PC-3 (cell line): ENCODE measurements around the gene PCARE. TPM values are rescaled to one million over a fixed set of nuclear protein-coding genes. Genes with fewer than 3 reads are reported as not detected.
"Not testable (repeated sequence)": the region's sequence is repeated elsewhere in the genome, so short reads cannot be mapped to it uniquely, and the experiment has no call there.

Source experiments
- ATAC-seq: fragments of 200-7000 bp; cut with Tn5 transposase; 2 replicates; pipeline ENCODE4 v1.9.1; 2020; ENCODE audit warnings: mild to moderate bottlenecking, moderate library complexity
- BruUV-seq: library from RNA; stranded (reverse); fragments of 400-500 nt; replicated peaks from 2 replicates; lab custom pipeline; 2021; lab: Mats Ljungman, UMichigan
- CTCF ChIA-PET: fragments of 300-600 bp; sonication (Branson Sonifier 250); formaldehyde crosslinking; loops from one replicate; lab custom pipeline; 2022; ENCODE audit warnings: antibody characterized with exemption; lab: Charles Lee
- POLR2A ChIA-PET: fragments of 300-600 bp; sonication (Branson Sonifier 250); formaldehyde crosslinking; loops from one replicate; lab custom pipeline; 2022; ENCODE audit warnings: antibody characterized with exemption; ENCODE audit not compliant: unreplicated experiment; lab: Charles Lee
- DNase-seq: peaks from one replicate; pipeline ENCODE4 v3.0.0-alpha.2; 2015
- H2AFZ ChIP-seq: fragments of 300-600 bp; sonication (generic); 2 replicates; pipeline ENCODE4 v1.6.0; 2016; ENCODE audit warnings: antibody characterized with exemption, low read length
- H3F3A ChIP-seq: fragments of 300-600 bp; sonication (generic); one replicate; pipeline ENCODE4 v1.6.0; 2017; ENCODE audit warnings: antibody characterized with exemption, low read length, control low read depth, mild to moderate bottlenecking; ENCODE audit not compliant: unreplicated experiment
- H3K27ac ChIP-seq: fragments of 300-600 bp; sonication (generic); 2 replicates; pipeline ENCODE4 v1.5.1; 2016; ENCODE audit warnings: mild to moderate bottlenecking, low read length
- H3K27me3 ChIP-seq: fragments of 300-600 bp; sonication (generic); 2 replicates; pipeline ENCODE4 v1.6.1; 2016; ENCODE audit warnings: low read length, mixed read lengths
- H3K36me3 ChIP-seq: fragments of 300-600 bp; sonication (generic); 2 replicates; pipeline ENCODE4 v1.6.1; 2016; ENCODE audit warnings: low read depth, mixed run types, low read length, mixed read lengths
- H3K4me1 ChIP-seq: fragments of 300-600 bp; sonication (generic); 2 replicates; pipeline ENCODE4 v1.5.1; 2016; ENCODE audit warnings: low read length; ENCODE audit not compliant: insufficient read depth
- H3K4me2 ChIP-seq: fragments of 300-600 bp; sonication (generic); 2 replicates; pipeline ENCODE4 v1.6.0; 2016; ENCODE audit warnings: low read length
- H3K4me3 ChIP-seq: fragments of 300-600 bp; sonication (generic); 2 replicates; pipeline ENCODE4 v1.5.1; 2016; ENCODE audit warnings: mild to moderate bottlenecking, low read length, mixed read lengths
- H3K79me2 ChIP-seq: fragments of 300-600 bp; sonication (generic); 2 replicates; pipeline ENCODE4 v1.6.1; 2017; ENCODE audit warnings: low read length, mixed read lengths
- H3K9ac ChIP-seq: fragments of 300-600 bp; sonication (generic); 2 replicates; pipeline ENCODE4 v1.6.0; 2016; ENCODE audit warnings: mild to moderate bottlenecking, low read length
- H3K9me2 ChIP-seq: fragments of 300-600 bp; sonication (generic); replicated peaks from 2 replicates; pipeline ENCODE4 v1.6.1; 2016; ENCODE audit warnings: mixed run types, low read length, mixed read lengths
- H3K9me3 ChIP-seq: fragments of 300-600 bp; sonication (generic); 2 replicates; pipeline ENCODE4 v1.6.1; 2016; ENCODE audit warnings: low read length, mixed read lengths
- H4K20me1 ChIP-seq: fragments of 300-600 bp; sonication (generic); 2 replicates; pipeline ENCODE4 v1.6.1; 2016; ENCODE audit warnings: low read length, mixed read lengths
- CTCF ChIP-seq: fragments of 300-600 bp; sonication (generic); conservative IDR thresholded peaks from 2 replicates; pipeline ENCODE4 v1.5.1; 2017; ENCODE audit warnings: antibody characterized with exemption, low read depth, mild to moderate bottlenecking, low read length
- EZH2 ChIP-seq: fragments of 300-600 bp; sonication (generic); IDR thresholded peaks from one replicate; pipeline ENCODE4 v1.6.1; 2017; ENCODE audit warnings: antibody characterized with exemption, mild to moderate bottlenecking, low read length; ENCODE audit not compliant: unreplicated experiment
- EZH2phosphoT487 ChIP-seq: fragments of 300-600 bp; sonication (generic); IDR thresholded peaks from 2 replicates; pipeline ENCODE4 v1.6.1; 2018; ENCODE audit warnings: mild to moderate bottlenecking, antibody characterized with exemption, low read length, borderline replicate concordance
- intact Hi-C: fragments of 100-400 bp; cut with micrococcal nuclease; formaldehyde crosslinking; loops from 2 replicates; pipeline ENCODE4 v1.9.0; 2023
- total RNA-seq: library from RNA; depleted of rRNA; stranded (reverse); fragments of >200 nt; gene quantifications from 2 replicates; pipeline ENCODE4 v1.2.3, GENCODE V29; 2014

Gene PCARE
- total RNA-seq, 1 experiment from 2014 or later: not detected

- Histone ChIP-seq H3K27me3 (no peaks in the 10 kb centered on the region), H3K9me3 (no peaks in the 10 kb centered on the region), H3K9me2 (no peaks in the 10 kb centered on the region), H3K4me3 (no peak overlapping the region), H3K4me2 (no peak overlapping the region), H3K9ac (no peak overlapping the region), H4K20me1 (no peaks in the 10 kb centered on the region), H3K4me1 (no peaks in the 10 kb centered on the region), H3K36me3 (no peaks in the 10 kb centered on the region), H3K27ac (no peak overlapping the region), H2AFZ (no peak overlapping the region), H3F3A (no peaks in the 10 kb centered on the region), H3K79me2 (no peaks in the 10 kb centered on the region)
- ChIA-PET POLR2A (no interaction called here), CTCF (no interaction called here)
- TF ChIP-seq CTCF (no peak), EZH2 (no peak), EZH2phosphoT487 (no peak)
- intact Hi-C loops: no loop called here
- ATAC-seq (no peak), DNase-seq (no peak)
- no TSS peak for BruUV-seq
Measured at GRCh38 chr2:29100564-29100963, 26.2 kb upstream of the PCARE start.

- CTCF ChIA-PET: no interaction called here
- no TSS peak for BruUV-seq
- ATAC-seq: no peak
Measured at GRCh38 chr2:29097569-29097968, 23.2 kb upstream of the PCARE start.

GRCh38 chr2:29096969-29097368 lies 22.6 kb upstream of the PCARE start:
- H3F3A ChIP-seq: no peaks in the 10 kb centered on the region
- ATAC-seq: no peak
- BruUV-seq: no TSS peak
- TF ChIP-seq EZH2 (no peak), EZH2phosphoT487 (no peak), CTCF (no peak)
- no peak overlapping the region for H3K4me3 ChIP-seq
- H2AFZ ChIP-seq: no peak overlapping the region
- H3K27ac ChIP-seq: no peak overlapping the region
- no peak overlapping the region for H3K4me2 ChIP-seq
- H3K9me2 ChIP-seq: no peaks in the 10 kb centered on the region
- intact Hi-C loops: no loop called here
- H3K9ac ChIP-seq: no peak overlapping the region
- ChIA-PET CTCF (no interaction called here), POLR2A (no interaction called here)
- no peaks in the 10 kb centered on the region for H3K4me1 ChIP-seq
- no peaks in the 10 kb centered on the region for H3K36me3 ChIP-seq
- no peaks in the 10 kb centered on the region for H4K20me1 ChIP-seq
- no peaks in the 10 kb centered on the region for H3K9me3 ChIP-seq
- H3K79me2 ChIP-seq: no peaks in the 10 kb centered on the region
- H3K27me3 ChIP-seq: no peaks in the 10 kb centered on the region
- no peak for DNase-seq

More at GRCh38 chr2:29097569-29097968, 23.2 kb upstream of the PCARE start:
- no peak for DNase-seq
- H4K20me1 ChIP-seq: no peaks in the 10 kb centered on the region
- no peaks in the 10 kb centered on the region for H3K9me2 ChIP-seq
- no peaks in the 10 kb centered on the region for H3K36me3 ChIP-seq
- no peaks in the 10 kb centered on the region for H3F3A ChIP-seq
- H3K9me3 ChIP-seq: no peaks in the 10 kb centered on the region
- H3K4me3 ChIP-seq: no peak overlapping the region
- TF ChIP-seq EZH2 (no peak), CTCF (no peak), EZH2phosphoT487 (no peak)
- H3K4me1 ChIP-seq: no peaks in the 10 kb centered on the region
- POLR2A ChIA-PET: no interaction called here
- H3K27me3 ChIP-seq: no peaks in the 10 kb centered on the region
- H3K4me2 ChIP-seq: no peak overlapping the region
- H3K27ac ChIP-seq: no peak overlapping the region
- intact Hi-C loops: no loop called here
- H2AFZ ChIP-seq: no peak overlapping the region
- no peaks in the 10 kb centered on the region for H3K79me2 ChIP-seq
- no peak overlapping the region for H3K9ac ChIP-seq

- POLR2A ChIA-PET, H3K4me1 ChIP-seq, H3K4me3 ChIP-seq, H4K20me1 ChIP-seq, H3K9me3 ChIP-seq, H2AFZ ChIP-seq, H3K36me3 ChIP-seq, BruUV-seq, H3K27me3 ChIP-seq, ATAC-seq, DNase-seq, H3F3A ChIP-seq, CTCF ChIA-PET, H3K4me2 ChIP-seq, H3K9ac ChIP-seq, intact Hi-C loops, H3K27ac ChIP-seq, H3K79me2 ChIP-seq, H3K9me2 ChIP-seq: not testable (repeated sequence)
Measured at GRCh38 chr2:29090311-29090710, 16.0 kb upstream of the PCARE start.
